HG03095 (cell line): ENCODE data around the gene GCSH.

Source experiments
- ATAC-seq: cut with Tn5 transposase; IDR thresholded peaks from one replicate; pipeline ENCODE4 v1.9.1; 2021; ENCODE audit warnings: moderate library complexity; ENCODE audit not compliant: unreplicated experiment

Gene GCSH

GRCh38 chr16:81105946-81106345, 9.8 kb upstream of the GCSH start:
- ATAC-seq: no peak

- ATAC-seq: no peak
These were observed 5.5 kb upstream of the GCSH start for GRCh38 chr16:81101702-81102101.

- ATAC-seq: no peak
These were observed 3.8 kb upstream of the GCSH start for GRCh38 chr16:81099958-81100357.

GRCh38 chr16:81097230-81097629, 1.0 kb upstream of the GCSH start:
- ATAC-seq: no peak

GRCh38 chr16:81096715-81097208, 567 bp upstream of the GCSH start:
- no peak for ATAC-seq

GRCh38 chr16:81095653-81095952, 592 bp downstream of the GCSH start:
- ATAC-seq: no peak

- no peak for ATAC-seq
These were observed 1.4 kb downstream of the GCSH start for GRCh38 chr16:81094771-81095251.

GRCh38 chr16:81088836-81089235, 7.4 kb downstream of the GCSH start:
- no peak for ATAC-seq

- no peak for ATAC-seq
These were observed 15.2 kb downstream of the GCSH start for GRCh38 chr16:81081014-81081413.

GRCh38 chr16:81080233-81080632, 16.0 kb downstream of the GCSH start:
- ATAC-seq: no peak

- ATAC-seq: peak; percentile 95
These were observed 18.9 kb downstream of the GCSH start, which contains the start of gene C16orf46 for GRCh38 chr16:81077076-81077940. Gene C16orf46, minus strand, starts transcription at chr16:81077238. Its CDS starts 13,283 bp downstream, at chr16:81063955.

- ATAC-seq: peak; percentile 75
These were observed 19.6 kb downstream of the GCSH start for GRCh38 chr16:81076566-81077075.

- no peak for ATAC-seq
These were observed 22.4 kb downstream of the GCSH start for GRCh38 chr16:81073560-81074330.

GRCh38 chr16:81071805-81072204, 24.4 kb downstream of the GCSH start:
- ATAC-seq: no peak

GRCh38 chr16:81070979-81071378, 25.2 kb downstream of the GCSH start:
- ATAC-seq: no peak

GRCh38 chr16:81069063-81069462, 27.1 kb downstream of the GCSH start:
- ATAC-seq: no peak

GRCh38 chr16:81067166-81067565, 29.0 kb downstream of the GCSH start:
- no peak for ATAC-seq

GRCh38 chr16:81066681-81067080, 29.5 kb downstream of the GCSH start:
- no peak for ATAC-seq

GRCh38 chr16:81061871-81062608, 34.2 kb downstream of the GCSH start:
- ATAC-seq: no peak

GRCh38 chr16:81061307-81061640, 34.9 kb downstream of the GCSH start:
- ATAC-seq: no peak
